Breast epithelium (tissue), 3 donors: Measurements from ENCODE around the gene PAPSS2.

Experiments used
- POLR2A ChIP-seq: fragments of 450-650 bp; IDR thresholded peaks from one replicate; pipeline ENCODE4 v1.6.1; 2016; ENCODE audit warnings: antibody characterized with exemption, mild to moderate bottlenecking, moderate library complexity
- POLR2AphosphoS5 ChIP-seq, 3 donors: sonication (generic); formaldehyde crosslinking; IDR thresholded peaks; one replicate each; pipeline ENCODE4 v1.6.1; 2017; ENCODE audit warnings: antibody characterized with exemption in 3 of 3
- TF ChIP-seq, protein P1 (sequence below), 3 donors: fragments of 450-650 bp; IDR thresholded peaks; one replicate each; pipeline ENCODE4 v1.5.1; 2016 to 2017; ENCODE audit warnings: antibody characterized with exemption in 3 of 3, mild to moderate bottlenecking in 3 of 3, moderate library complexity in 3 of 3

- TF ChIP-seq POLR2A (no peak), POLR2AphosphoS5 (IDR thresholded peaks at IDR 0.05) (no peak)
- TF ChIP-seq, protein P1, sequence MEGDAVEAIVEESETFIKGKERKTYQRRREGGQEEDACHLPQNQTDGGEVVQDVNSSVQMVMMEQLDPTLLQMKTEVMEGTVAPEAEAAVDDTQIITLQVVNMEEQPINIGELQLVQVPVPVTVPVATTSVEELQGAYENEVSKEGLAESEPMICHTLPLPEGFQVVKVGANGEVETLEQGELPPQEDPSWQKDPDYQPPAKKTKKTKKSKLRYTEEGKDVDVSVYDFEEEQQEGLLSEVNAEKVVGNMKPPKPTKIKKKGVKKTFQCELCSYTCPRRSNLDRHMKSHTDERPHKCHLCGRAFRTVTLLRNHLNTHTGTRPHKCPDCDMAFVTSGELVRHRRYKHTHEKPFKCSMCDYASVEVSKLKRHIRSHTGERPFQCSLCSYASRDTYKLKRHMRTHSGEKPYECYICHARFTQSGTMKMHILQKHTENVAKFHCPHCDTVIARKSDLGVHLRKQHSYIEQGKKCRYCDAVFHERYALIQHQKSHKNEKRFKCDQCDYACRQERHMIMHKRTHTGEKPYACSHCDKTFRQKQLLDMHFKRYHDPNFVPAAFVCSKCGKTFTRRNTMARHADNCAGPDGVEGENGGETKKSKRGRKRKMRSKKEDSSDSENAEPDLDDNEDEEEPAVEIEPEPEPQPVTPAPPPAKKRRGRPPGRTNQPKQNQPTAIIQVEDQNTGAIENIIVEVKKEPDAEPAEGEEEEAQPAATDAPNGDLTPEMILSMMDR (IDR thresholded peaks at IDR 0.05) = no peak
These were observed 671 bp upstream of the PAPSS2 start for GRCh38 chr10:87658858-87659555.
